Measurements from ENCODE around the gene RAB18.

RAB18 gene

GRCh38 chr10:27578316-27578715 lies 74.2 kb downstream of the RAB18 start:
- no peak for DNase-seq (ENCODE audit: low spot score)
- TF ChIP-seq CTCF (IDR thresholded peaks at IDR 0.05; ENCODE audit: extremely low read depth, missing control alignments) = no peak

DNA sequence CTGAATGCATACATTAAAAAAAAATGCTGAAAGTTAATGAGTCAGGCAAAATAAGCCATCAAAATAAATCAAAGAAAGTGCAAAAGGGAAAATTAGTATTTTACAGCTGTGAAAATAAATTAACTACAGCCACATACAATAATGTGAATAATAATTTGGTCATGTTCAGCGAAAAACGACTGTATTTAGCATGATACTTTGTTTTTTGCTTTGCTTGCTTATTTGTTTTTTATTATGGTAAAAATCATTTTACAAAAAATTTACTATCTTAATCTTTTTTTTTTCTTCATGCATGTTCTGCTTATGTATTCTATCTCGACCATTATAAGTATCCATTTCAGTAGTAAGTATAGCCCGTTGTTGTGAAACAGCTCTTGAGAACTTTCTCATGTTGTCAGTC lies 77.1 kb downstream of the RAB18 start:
- no peak for TF ChIP-seq CTCF (IDR thresholded peaks at IDR 0.05; ENCODE audit: extremely low read depth, missing control alignments)

GRCh38 chr10:27584302-27584701 lies 80.2 kb downstream of the RAB18 start:
- TF ChIP-seq CTCF (IDR thresholded peaks at IDR 0.05; ENCODE audit: extremely low read depth, missing control alignments) = no peak
- no peak for DNase-seq (ENCODE audit: low spot score)

More for the DNA sequence above, 77.1 kb downstream of the RAB18 start:
- no peak for DNase-seq (ENCODE audit: low spot score)
